ENCODE data around the gene ALDH1A2.
"Not testable (repeated sequence)": the region's sequence is repeated elsewhere in the genome, so short reads cannot be mapped to it uniquely, and the experiment has no call there.

ALDH1A2 gene

GRCh38 chr15:58002338-58003126, 63.0 kb downstream of the ALDH1A2 start:
- no peak overlapping the region for H3K4me3 ChIP-seq (ENCODE audit: low read length)
- WGBS (ENCODE audit: extremely low coverage, insufficient coverage, low lambda C conversion rate): no CpG with 5 or more reads among the region's 6 CpGs

GRCh38 chr15:57999699-58000098, 65.8 kb downstream of the ALDH1A2 start:
- not testable (repeated sequence) for H3K4ac ChIP-seq (ENCODE audit: low read depth, low read length); H3K27me3 ChIP-seq (ENCODE audit: insufficient read depth, low read length, poor library complexity); H3K27ac ChIP-seq (ENCODE audit: low read depth, low read length); H3K79me1 ChIP-seq (ENCODE audit: low read length); H3K4me1 ChIP-seq (ENCODE audit: control insufficient read depth, low read depth, low read length); H3K18ac ChIP-seq (ENCODE audit: low read length); H4K5ac ChIP-seq (ENCODE audit: low read length); H2BK15ac ChIP-seq (replicated peaks; ENCODE audit: low read depth); H2BK5ac ChIP-seq (ENCODE audit: low read length); H3K4me3 ChIP-seq (ENCODE audit: low read length); H3K4me2 ChIP-seq (ENCODE audit: low read length); H2BK120ac ChIP-seq (ENCODE audit: low read depth, low read length); H4K8ac ChIP-seq (ENCODE audit: low read depth, low read length); H2AK5ac ChIP-seq (ENCODE audit: low read length); H3K36me3 ChIP-seq (ENCODE audit: control insufficient read depth, insufficient read depth, low read length); H3K9ac ChIP-seq (ENCODE audit: low read length); H3K56ac ChIP-seq (ENCODE audit: low read length); H3K79me2 ChIP-seq (ENCODE audit: control insufficient read depth, insufficient read depth, low read length); H3K23ac ChIP-seq (ENCODE audit: low read length); DNase-seq
- no CpG with 5 or more reads among the region's 2 CpGs for WGBS (ENCODE audit: extremely low coverage, insufficient coverage, low lambda C conversion rate)

More at GRCh38 chr15:58002338-58003126, 63.0 kb downstream of the ALDH1A2 start:
- H3K36me3 ChIP-seq (ENCODE audit: control insufficient read depth, insufficient read depth, low read length): no peaks in the 10 kb centered on the region
- H2AK5ac ChIP-seq (ENCODE audit: low read length): no peak overlapping the region
- no peak overlapping the region for H2BK5ac ChIP-seq (ENCODE audit: low read length)
- H3K79me1 ChIP-seq (ENCODE audit: low read length): no peaks in the 10 kb centered on the region
- H3K18ac ChIP-seq (ENCODE audit: low read length): no peak overlapping the region
- H2BK120ac ChIP-seq (ENCODE audit: low read depth, low read length): no peak overlapping the region
- H3K27me3 ChIP-seq (ENCODE audit: insufficient read depth, low read length, poor library complexity): no peaks in the 10 kb centered on the region
- H4K8ac ChIP-seq (ENCODE audit: low read depth, low read length): no peak overlapping the region
- no peak overlapping the region for H2BK15ac ChIP-seq (replicated peaks; ENCODE audit: low read depth)
- no peak overlapping the region for H4K5ac ChIP-seq (ENCODE audit: low read length)
- no peak overlapping the region for H3K4me2 ChIP-seq (ENCODE audit: low read length)
- no peak for DNase-seq
- H3K4ac ChIP-seq (ENCODE audit: low read depth, low read length): no peak overlapping the region
- H3K4me1 ChIP-seq (ENCODE audit: control insufficient read depth, low read depth, low read length): no peaks in the 10 kb centered on the region
- no peak overlapping the region for H3K23ac ChIP-seq (ENCODE audit: low read length)
- H3K79me2 ChIP-seq (ENCODE audit: control insufficient read depth, insufficient read depth, low read length): no peaks in the 10 kb centered on the region
- no peak overlapping the region for H3K27ac ChIP-seq (ENCODE audit: low read depth, low read length)
- H3K56ac ChIP-seq (ENCODE audit: low read length): no peak overlapping the region
- no peak overlapping the region for H3K9ac ChIP-seq (ENCODE audit: low read length)

GRCh38 chr15:57996561-57996960, 69.0 kb downstream of the ALDH1A2 start:
- H3K4me1 ChIP-seq (ENCODE audit: control insufficient read depth, low read depth, low read length): no peaks in the 10 kb centered on the region
- WGBS (ENCODE audit: extremely low coverage, insufficient coverage, low lambda C conversion rate): 100% methylated on average over 1 of the region's 1 CpG

GRCh38 chr15:57994221-57995049, 71.1 kb downstream of the ALDH1A2 start:
- DNase-seq: no peak
- no peak overlapping the region for H2BK5ac ChIP-seq (ENCODE audit: low read length)
- H2AK5ac ChIP-seq (ENCODE audit: low read length): no peak overlapping the region
- no peaks in the 10 kb centered on the region for H3K4me1 ChIP-seq (ENCODE audit: control insufficient read depth, low read depth, low read length)
- no peaks in the 10 kb centered on the region for H3K79me2 ChIP-seq (ENCODE audit: control insufficient read depth, insufficient read depth, low read length)
- H3K18ac ChIP-seq (ENCODE audit: low read length): no peak overlapping the region
- H2BK120ac ChIP-seq (ENCODE audit: low read depth, low read length): no peak overlapping the region
- no peak overlapping the region for H2BK15ac ChIP-seq (replicated peaks; ENCODE audit: low read depth)
- H3K27me3 ChIP-seq (ENCODE audit: insufficient read depth, low read length, poor library complexity): no peaks in the 10 kb centered on the region
- H3K79me1 ChIP-seq (ENCODE audit: low read length): no peaks in the 10 kb centered on the region
- H4K5ac ChIP-seq (ENCODE audit: low read length): no peak overlapping the region
- no peak overlapping the region for H3K4me3 ChIP-seq (ENCODE audit: low read length)
- H4K8ac ChIP-seq (ENCODE audit: low read depth, low read length): no peak overlapping the region
- no peak overlapping the region for H3K9ac ChIP-seq (ENCODE audit: low read length)
- no CpG with 5 or more reads among the region's 3 CpGs for WGBS (ENCODE audit: extremely low coverage, insufficient coverage, low lambda C conversion rate)
- no peaks in the 10 kb centered on the region for H3K36me3 ChIP-seq (ENCODE audit: control insufficient read depth, insufficient read depth, low read length)
- H3K27ac ChIP-seq (ENCODE audit: low read depth, low read length): no peak overlapping the region
- no peak overlapping the region for H3K23ac ChIP-seq (ENCODE audit: low read length)
- H3K4me2 ChIP-seq (ENCODE audit: low read length): no peak overlapping the region
- H3K56ac ChIP-seq (ENCODE audit: low read length): no peak overlapping the region
- H3K4ac ChIP-seq (ENCODE audit: low read depth, low read length): no peak overlapping the region

More at GRCh38 chr15:57996561-57996960, 69.0 kb downstream of the ALDH1A2 start:
- Histone ChIP-seq H3K36me3 (ENCODE audit: control insufficient read depth, insufficient read depth, low read length) (no peaks in the 10 kb centered on the region), H2AK5ac (ENCODE audit: low read length) (no peak overlapping the region), H3K27me3 (ENCODE audit: insufficient read depth, low read length, poor library complexity) (no peaks in the 10 kb centered on the region), H3K18ac (ENCODE audit: low read length) (no peak overlapping the region), H3K79me2 (ENCODE audit: control insufficient read depth, insufficient read depth, low read length) (no peaks in the 10 kb centered on the region), H3K56ac (ENCODE audit: low read length) (no peak overlapping the region), H4K5ac (ENCODE audit: low read length) (no peak overlapping the region), H3K79me1 (ENCODE audit: low read length) (no peaks in the 10 kb centered on the region), H3K27ac (ENCODE audit: low read depth, low read length) (no peak overlapping the region), H2BK120ac (ENCODE audit: low read depth, low read length) (no peak overlapping the region), H2BK5ac (ENCODE audit: low read length) (no peak overlapping the region), H3K4me3 (ENCODE audit: low read length) (no peak overlapping the region), H3K4me2 (ENCODE audit: low read length) (no peak overlapping the region), H3K9ac (ENCODE audit: low read length) (no peak overlapping the region), H4K8ac (ENCODE audit: low read depth, low read length) (no peak overlapping the region), H2BK15ac (replicated peaks; ENCODE audit: low read depth) (no peak overlapping the region), H3K23ac (ENCODE audit: low read length) (no peak overlapping the region), H3K4ac (ENCODE audit: low read depth, low read length) (no peak overlapping the region)
- no peak for DNase-seq

GRCh38 chr15:57993409-57994145, 71.9 kb downstream of the ALDH1A2 start:
- H2BK5ac ChIP-seq (ENCODE audit: low read length): no peak overlapping the region
- no peak overlapping the region for H3K23ac ChIP-seq (ENCODE audit: low read length)
- WGBS (ENCODE audit: extremely low coverage, insufficient coverage, low lambda C conversion rate): no CpG with 5 or more reads among the region's 3 CpGs
- H3K56ac ChIP-seq (ENCODE audit: low read length): no peak overlapping the region
- H3K27me3 ChIP-seq (ENCODE audit: insufficient read depth, low read length, poor library complexity): no peaks in the 10 kb centered on the region
- no peaks in the 10 kb centered on the region for H3K4me1 ChIP-seq (ENCODE audit: control insufficient read depth, low read depth, low read length)
- H3K4me3 ChIP-seq (ENCODE audit: low read length): no peak overlapping the region
- no peak overlapping the region for H4K5ac ChIP-seq (ENCODE audit: low read length)
- H3K4ac ChIP-seq (ENCODE audit: low read depth, low read length): no peak overlapping the region
- no peaks in the 10 kb centered on the region for H3K79me2 ChIP-seq (ENCODE audit: control insufficient read depth, insufficient read depth, low read length)
- H3K18ac ChIP-seq (ENCODE audit: low read length): no peak overlapping the region
- H3K36me3 ChIP-seq (ENCODE audit: control insufficient read depth, insufficient read depth, low read length): no peaks in the 10 kb centered on the region
- no peak overlapping the region for H4K8ac ChIP-seq (ENCODE audit: low read depth, low read length)
- no peak overlapping the region for H2BK15ac ChIP-seq (replicated peaks; ENCODE audit: low read depth)
- no peak overlapping the region for H2BK120ac ChIP-seq (ENCODE audit: low read depth, low read length)
- H2AK5ac ChIP-seq (ENCODE audit: low read length): no peak overlapping the region
- H3K9ac ChIP-seq (ENCODE audit: low read length): no peak overlapping the region
- DNase-seq: no peak
- no peaks in the 10 kb centered on the region for H3K79me1 ChIP-seq (ENCODE audit: low read length)
- H3K27ac ChIP-seq (ENCODE audit: low read depth, low read length): no peak overlapping the region
- H3K4me2 ChIP-seq (ENCODE audit: low read length): no peak overlapping the region

All from mesendoderm (in vitro differentiated cells).